NCI-H187 (cell line): Measurements from ENCODE around the gene NUP214.

ENCODE experiments used
- DNase-seq, 2 experiments: peaks; one replicate each; lab custom pipeline; 2025; lab: John Stamatoyannopoulos, UW

NUP214 gene

DNA sequence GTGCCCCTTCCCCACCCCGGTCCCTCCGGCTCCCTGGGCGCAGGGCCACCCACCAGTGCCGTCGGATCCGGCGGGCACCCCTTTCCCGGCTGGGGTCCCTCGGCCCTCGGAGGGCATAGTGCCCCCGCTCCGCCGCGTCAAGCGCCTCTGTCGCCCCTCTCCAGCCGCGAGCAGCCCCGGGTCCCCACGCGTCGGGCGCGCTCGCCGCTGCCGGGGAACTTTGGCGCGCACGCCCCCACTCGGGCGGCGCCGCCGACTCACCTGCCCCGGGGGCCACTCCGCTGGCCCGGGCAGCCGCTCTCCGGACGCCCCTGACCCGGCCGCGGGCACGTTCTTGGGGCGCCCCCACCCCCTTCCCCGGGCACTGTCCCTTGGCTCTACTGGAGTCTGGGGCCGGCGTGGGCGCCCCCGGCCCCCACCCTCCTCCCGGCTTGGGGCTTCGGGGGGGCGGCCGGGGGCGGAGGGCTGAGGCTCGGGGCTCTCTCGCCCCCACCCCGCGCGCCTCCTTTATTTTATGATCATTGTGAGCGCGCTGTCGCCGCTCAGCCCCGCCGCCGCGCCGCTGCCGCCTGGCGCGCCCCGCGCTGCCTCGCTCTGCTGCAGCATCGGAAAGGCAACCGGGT is 152.0 kb downstream of the NUP214 start:
- DNase-seq, result no peak

DNA sequence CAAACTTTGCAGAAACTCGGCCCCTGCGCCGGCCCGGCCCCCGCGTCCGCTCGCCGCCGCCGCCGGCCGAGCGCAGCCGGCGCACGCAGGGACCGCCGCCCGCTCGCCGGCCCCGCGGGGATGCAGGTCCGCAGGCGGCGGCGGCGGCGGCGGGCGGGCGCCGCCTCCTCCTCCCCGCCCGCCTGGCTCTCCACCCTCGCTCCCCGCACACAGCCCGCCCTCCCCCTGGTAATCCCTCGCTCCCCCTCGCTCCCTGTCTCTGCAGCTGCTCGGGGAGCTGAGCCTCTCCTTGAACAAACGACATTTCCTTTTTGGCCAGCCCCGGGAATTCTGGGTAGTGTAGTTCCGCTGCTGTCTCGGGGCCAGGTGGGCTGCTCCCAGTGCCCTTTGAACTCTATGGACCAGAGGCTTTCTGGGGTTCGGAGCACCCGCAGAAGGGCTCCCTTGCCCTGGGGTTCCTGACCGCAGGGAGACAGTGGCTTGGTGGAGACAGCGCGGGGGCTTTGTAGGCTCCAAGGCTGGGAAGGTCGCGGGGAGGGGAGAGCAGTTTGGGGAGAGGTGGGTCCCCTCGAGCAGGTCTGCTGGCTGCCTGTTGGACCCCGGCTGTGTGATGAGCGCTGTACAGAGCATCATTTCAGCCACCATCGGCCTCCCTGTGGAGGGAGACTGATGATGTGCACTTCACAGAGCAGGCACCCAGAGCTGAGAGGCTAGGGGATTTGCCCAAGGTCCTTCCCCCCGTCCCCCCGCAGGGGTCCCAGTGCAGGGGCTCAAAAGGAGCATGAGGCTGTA is 152.7 kb downstream of the NUP214 start:
- peak in 1 of 2 experiments; percentile 20 for DNase-seq

DNA sequence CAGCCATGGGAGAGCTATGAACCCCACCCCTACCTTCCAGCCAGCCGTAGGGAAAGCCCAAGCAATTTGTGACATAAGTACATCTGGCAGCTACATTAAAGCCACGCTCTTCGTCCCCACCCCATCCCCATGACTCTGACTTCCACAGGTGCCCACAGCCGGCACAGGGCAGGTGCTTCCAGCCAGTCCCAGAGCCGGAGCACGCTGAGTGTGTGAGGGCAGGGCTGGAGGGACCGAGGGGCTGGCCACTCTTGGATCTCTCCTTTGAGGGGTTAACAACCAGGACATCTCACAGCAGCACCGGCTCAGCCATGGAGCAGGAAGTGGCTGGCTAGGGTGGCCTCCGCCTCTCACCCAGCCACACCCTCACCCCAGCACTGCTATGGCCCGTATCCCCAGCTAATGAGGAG is 153.3 kb downstream of the NUP214 start:
- DNase-seq, result no peak

DNA sequence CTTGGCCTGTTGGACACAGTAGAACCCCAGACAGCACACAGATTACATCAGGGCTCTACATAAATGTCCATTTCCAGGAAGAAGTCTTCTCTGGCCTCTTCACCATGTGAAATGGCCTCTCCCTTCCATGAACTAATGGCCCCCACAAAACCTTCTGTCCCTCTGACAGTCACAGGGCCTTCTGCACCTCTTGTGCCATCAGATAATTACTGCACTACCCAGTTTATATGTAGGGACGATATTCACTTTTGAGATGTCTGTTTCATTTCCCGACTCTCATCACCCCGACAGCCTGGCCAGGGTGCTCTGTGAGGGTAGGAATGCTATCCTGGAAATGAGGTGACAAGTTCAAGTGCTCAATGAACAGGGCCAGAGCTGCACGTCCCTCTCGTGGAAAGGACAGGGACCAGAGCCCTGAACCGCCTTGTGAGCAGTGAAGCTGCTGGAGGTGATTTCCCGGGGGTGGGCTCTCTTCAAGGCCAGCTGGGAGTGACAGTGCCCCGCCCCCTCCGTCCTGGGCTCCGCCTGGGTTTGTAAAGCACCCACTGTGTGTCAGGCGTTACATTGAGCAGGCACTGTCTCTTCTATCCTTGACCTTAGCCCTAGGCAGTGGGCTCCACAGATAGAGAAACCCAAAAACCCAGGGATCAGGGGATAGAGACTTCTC is 153.9 kb downstream of the NUP214 start:
- no peak for DNase-seq

DNA sequence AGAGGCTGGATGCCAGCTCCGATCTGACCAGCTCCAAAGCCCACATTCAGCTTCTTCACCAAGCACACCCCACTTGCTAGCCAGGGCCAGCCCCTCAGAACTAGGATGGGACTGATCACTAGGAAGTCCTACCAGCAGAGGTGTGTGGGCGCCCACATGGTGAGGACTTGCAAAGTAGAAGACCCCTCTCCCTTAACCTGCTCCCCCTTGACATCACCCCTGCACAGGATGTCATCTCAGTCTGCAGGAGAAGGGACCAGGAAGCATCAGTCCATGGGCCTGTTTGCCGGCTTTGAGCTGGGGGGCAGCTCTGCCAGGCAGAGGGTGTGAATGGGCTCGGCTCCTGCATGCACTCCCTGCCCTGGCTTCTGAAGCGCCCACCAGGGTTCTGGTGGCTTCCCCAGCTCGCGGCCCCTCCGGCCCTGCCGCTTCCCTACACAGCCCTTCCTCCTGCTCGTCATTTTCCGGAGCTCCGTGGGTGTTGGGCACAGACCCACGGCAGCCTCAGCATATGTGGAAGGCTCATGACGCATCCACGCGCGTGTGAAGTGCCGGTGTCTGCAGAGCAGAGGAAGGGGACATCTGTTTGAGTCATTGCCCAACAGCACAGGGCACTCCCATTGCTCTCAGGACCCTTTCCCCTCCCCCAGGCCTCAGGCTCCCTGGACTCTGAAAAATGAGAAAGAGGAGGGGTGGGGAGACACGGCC is 154.6 kb downstream of the NUP214 start:
- no peak for DNase-seq

DNA sequence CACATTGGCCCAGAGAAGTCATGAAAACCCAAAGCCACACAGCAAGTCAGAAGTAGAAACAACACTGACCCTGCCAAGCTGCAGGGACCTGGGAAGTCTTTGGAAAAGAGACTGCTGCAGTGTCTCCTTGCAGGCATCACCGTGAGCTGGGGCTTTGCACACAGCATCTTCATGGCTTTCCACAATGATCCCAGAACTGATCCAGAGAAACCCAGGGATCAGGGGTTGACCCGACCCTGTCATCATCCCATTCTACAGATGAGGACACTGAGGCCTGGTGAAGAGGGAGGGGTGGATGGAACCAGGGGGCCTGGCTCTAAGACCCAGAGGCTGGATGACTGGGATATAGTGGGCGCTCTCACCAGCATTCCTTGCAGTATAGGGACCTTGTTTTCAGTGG is 155.3 kb downstream of the NUP214 start:
- no peak for DNase-seq

DNA sequence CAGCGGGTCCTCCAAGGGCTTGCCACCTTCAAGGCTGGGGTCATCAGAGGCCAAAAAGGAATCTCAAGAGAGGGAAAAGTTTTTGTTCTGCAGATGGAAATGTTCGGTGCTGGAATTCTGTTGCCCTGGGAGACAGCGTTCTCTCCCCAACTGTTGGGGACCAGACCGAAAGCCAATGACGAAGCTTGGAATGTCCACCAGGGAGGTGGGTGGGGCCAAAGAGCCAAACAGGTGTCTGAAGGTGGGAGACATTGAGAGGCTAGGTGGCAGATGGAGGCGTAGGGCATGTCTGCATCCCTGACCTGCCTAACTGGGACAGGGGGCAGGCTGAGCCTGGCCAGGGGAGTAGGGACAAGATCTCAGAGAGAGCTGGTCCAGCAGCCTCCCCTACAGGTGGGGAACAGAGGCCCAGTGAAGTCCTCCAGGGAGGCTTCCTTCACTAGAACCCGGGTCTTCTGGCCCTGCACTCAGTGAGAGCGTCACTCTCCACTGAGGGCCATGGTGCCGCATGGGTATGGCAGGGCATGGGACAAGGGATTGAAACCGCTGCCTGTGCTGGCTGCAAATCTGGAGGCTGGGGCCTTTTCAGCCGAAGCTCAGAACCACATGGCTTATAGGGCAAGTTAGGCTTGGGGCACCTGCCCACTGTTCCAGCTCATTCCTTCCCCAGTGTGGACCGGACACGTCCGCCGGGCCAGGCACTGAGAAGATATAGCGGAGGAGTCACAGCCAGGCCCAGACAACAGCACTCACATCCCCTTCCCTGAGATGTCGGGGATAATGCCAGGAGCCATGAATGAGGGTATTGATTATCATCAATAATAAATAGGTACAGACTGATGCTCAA is 156.0 kb downstream of the NUP214 start:
- DNase-seq, result no peak

DNA sequence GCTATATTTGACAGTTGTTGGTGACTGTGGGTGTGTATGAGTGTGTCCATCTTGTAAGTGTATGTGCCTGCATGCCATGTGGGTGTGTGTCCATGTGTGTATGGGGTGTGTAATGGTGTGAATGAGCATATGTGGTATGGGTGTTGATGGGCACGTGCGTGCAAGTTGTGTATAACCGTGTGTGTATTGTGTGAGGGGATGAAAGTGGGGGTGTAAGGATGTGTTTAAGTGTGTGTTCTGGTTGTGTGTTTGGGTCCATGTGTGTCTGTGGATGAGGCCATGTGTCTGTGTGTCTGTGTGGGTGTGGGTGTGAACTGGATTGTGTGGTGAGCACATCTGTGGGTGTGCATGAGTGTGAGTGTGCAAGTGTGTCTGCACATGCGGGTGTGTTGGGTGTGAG is 156.8 kb downstream of the NUP214 start:
- DNase-seq, result no peak

DNA sequence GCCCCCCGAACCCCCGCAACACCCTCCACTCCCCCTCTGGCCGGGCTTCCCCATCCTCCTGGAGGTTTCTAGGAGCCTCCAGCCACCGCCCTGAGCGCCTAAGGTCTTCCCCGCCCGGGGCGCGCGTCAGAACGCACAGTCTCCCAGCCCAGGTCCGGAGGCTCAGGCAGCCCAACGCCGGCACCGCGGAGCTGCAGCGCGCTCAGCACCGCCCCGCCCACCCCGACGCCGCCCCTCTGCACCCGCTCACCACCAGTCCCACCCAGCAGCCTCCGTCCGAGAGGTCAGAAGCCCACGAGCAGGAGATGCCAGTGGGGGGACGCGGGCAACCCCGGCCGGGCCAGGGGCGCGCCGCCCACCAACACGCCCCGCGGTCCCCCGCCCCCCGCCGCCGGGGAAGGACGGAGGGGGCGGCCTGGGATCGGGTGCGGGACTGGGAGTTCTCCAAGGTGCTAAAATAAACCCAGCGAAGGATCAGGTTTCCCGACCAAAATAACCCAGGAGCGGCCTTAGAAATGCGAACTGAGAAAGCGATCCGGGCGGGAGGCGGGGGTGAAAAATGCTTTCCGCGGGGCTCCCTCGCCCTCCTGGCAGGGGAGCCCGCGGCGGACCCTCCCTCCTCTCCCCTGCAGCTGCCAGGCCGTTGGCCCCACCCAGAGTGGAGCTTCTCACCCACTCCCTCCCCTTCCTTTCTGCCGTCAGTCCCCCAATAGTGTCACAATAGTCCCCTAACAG is 157.5 kb downstream of the NUP214 start:
- no peak for DNase-seq
